Measurements from ENCODE around the gene C11orf24.
"Not testable (repeated sequence)": the region's sequence is repeated elsewhere in the genome, so short reads cannot be mapped to it uniquely, and the experiment has no call there.

Gene C11orf24

DNA sequence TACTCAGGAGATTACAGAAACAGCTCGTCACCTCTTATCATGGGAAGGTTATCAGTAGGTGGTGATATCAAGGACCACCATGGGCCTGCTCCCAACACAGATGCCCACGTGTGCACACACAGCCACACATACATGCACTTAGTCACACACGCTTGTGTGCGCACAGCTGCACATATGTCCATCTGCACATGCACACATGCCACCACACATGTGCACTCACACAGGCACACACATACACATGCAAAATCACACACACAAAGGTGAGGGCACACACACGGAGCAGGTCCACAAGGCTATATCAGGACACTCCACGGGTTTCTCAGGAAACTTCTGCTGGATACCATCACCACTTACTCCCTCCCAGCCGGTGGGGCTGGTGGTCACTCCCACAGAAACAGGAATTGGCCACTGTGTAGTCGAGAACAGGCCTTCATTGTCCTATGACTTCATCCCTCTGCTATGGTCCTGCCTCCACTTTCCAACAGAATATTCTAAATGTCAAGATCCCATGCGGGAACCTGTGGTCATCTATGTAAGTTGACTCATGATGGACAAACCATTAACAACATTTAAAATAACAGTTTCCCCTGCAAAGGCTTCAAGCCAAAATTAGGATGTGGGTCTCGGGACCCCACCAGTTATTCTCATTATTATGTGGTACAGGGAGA, 2.2 kb downstream of the C11orf24 start:
- no peak for FAIRE-seq

DNA sequence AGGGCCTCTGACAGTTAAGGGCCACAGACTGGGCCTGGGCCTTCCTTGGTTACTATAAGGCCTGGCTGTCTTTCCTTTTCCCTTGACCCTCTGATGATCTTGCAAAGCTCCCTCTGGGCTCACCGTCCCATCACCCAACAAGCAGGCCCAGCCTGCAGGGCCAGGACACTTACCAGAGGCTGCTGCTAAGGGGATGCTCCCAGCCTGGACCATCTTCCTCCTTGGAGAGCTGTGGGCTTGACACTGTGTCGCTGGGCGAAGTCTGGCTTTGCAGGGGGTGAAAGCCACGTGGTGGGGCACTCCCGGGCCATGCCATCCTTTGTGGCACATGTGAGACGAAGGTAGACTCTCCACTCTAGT, 3.9 kb downstream of the C11orf24 start:
- FAIRE-seq: no peak

DNA sequence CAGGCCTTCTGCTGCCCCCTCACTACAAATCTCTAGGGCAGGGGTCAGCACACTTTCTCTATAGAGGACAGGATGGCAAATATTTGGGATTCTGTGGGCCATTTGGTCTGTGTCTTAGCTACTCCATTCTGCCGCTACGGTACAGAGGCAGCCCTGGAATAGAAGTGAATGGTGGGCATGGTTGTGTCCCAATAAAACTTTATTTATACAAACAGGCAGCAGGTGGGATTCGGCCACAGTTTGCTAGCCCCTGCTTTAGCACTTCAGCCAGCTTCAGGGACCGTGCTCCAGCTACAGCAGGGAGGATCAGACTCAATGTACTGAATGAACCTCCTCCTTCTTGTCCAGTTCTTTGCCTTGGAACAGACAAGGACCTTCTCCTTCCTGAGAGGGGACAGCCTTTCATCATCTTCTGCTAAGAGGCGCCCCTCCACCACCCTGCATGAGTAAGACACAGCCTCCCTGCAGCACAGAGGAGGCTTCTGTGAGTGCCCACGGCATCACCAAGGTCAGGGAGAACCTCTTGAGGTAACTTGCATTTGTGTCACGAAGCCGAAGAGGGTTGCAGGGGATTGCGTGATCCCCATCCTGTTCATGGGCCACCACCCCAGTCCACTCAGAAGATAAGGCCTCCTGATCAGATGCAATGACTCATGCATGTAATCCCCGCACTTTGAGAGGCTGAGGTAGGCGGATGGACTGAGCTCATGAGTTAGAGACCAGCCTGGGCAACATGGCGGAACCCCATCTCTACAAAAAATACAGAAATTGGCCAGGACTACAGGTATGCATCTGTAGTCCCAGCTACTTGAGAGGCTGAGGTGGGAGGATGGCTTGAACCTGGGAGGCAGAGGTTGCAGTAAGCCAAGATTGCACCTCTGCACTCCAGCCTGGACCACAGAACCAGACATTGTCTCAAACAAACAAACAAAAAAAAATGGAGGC, 4.6 kb downstream of the C11orf24 start:
- FAIRE-seq: no peak

DNA sequence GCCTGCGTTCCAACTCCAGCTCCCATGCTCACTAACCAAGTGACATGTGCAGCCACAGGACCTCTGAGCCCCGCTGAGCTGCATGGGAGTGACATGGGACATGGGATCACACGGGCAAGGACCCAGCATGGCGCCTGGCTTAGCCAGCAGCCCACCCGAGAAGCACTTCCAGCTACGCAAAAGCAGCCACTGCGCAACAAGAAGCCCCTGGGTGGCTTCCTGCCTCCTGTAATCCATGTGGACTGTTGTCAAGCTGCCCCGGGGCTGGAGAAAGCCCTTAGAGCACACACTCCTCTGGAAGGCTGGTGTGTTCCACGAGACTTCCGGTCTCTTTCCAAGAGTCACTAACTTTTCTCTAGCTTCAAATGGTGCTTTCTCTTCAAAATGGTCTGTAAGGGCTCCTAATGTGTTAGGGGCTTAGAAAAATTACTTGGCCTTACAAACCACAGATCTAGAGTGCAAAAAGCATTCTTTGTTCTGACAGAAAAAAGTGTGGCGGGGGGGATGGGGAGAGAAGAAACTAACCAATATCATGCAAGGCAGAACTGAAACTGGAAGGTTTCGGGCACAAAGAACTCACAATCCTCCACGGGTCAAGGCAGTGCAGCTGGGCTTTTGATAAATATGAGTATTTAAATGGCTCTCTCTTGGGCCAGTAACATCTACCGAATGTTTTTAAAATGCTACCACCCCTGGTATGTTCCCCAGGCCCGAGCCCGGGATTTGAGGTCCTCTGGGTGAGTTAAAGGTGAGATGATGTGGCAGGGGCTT, 5.5 kb downstream of the C11orf24 start:
- no peak for FAIRE-seq

DNA sequence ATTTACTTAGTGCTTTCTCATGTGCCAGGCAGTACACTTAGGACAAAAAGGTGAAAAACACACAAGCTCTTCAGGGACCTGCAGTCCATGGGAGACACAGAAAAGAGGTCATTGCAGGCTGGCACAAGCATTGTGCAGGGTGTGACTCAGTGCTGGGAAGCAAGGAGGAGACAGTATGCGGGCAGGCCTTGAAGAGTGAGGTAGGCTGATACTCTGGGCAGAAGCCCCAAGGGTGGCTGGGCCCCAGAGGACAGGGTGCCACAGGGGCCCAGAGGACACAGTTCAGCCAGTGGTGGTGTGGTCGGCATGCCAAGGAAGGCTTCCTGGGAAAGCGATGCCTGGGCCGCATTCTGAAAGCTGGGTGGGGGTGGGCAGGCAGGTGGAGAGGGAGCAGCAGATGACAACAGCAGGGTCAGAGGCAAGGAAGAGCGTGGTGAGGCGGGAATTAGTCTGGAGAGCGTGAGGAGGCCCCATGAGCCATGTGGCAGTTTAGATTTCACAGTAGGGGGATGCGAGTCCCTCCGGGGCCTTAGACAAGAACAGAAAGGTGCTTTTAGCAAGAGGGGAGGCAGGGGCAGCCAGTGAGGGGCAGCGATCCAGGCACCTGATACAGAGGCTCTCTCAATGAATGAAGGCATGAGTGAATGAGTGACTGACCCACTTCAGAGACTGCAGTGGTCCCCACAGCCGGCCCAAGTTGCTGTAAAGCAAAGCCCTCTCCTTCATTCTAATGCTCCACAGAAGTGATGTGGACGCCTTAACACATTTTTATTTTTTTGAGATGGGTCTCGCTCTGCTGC, 6.8 kb downstream of the C11orf24 start:
- FAIRE-seq: no peak

DNA sequence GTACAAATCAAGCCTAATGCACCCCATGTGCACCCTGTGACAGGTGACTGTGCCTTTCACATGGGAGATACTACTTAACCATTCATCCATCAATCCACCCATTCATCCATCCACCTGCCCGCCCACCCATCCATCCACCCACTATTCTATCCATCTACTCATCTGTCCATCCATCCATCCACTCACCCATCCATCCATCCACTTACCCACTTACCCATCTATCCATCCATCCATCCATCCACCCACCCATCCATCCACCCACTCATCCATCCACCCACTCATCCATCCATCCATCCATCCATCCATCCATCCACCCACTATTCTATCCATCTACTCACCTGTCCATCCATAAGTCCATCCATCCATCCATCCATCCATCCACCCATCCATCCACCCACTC, 7.5 kb downstream of the C11orf24 start:
- FAIRE-seq: no peak

DNA sequence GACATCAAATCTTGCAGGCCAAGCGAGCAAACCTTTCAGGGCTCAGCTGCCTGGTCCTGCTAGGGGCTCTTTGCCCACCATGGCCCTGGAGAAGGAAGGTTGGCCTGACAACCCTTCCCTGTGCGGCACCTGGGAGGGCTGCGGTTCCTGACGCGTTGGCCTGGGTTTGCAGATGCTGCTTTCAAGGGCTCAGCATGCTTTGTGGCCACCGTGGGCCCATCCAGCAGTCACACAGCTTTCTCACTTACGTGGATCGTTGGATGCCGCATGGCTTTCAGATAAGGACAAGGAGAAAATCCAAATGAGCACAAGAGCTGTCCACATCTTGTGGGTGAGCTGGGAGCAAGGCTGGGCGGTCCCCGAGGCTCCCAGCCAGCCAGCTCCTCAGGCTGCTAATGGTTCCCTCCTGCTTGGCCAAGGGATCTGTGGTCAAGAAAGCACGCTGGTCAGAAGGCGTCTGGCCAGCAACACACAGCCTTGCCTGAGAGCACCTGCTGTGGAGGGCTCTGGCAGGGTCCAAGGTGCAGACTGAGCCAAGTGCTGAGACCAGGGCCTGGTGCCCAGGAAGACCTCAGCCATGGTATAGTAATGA, 8.2 kb downstream of the C11orf24 start:
- FAIRE-seq: no peak

DNA sequence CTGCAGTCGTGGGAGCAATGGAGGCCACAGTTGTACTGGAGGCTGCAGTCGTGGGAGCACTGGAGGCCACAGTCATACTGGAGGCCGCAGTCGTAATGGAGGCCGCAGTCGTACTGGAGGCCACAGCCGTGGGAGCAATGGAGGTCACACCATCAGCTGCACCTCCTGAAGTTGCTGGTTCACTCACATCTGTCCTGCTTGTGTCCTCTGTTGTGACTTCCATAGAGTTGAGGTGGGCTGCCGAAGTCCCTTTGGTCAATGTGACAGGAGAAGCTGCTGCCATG, 9.3 kb downstream of the C11orf24 start:
- no peak for FAIRE-seq

DNA sequence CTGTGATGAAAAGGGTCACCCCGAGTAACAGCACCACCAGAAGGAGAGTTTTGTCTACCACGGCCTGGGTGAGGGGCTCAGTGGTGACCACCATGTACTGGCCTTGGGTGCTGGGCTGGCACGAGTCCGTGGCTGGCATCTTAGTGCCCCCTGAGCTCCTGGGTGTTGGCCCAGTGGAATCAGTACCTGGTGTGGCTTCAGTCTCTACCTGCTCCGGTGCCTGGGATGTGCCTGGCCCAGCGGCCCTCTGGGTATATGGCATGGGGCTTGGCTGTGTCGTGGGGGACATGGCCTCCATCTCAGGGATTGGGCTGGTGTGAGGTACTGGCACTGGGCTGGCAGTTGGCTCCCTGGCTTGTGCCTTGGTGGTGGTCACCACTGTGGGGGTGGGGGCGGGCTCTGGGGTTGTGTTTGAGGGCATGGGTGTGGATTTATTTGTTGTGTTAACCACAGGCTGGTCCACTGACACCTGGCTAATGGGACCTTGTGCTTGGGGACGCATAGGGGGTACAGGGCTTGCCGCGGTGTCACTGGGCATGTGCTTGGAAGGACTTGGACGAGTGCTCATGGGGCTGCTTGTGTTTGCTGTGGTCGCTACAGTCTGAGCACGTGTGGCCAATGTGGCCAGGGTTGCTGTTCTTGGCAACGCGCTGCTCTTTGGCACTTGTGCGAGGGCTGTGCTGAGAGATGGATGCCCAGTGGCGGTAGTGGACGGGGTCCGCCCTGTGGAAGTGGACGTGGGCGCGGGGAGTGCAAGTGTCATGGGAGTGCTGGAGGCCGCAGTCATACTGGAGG, 9.8 kb downstream of the C11orf24 start:
- FAIRE-seq: no peak

DNA sequence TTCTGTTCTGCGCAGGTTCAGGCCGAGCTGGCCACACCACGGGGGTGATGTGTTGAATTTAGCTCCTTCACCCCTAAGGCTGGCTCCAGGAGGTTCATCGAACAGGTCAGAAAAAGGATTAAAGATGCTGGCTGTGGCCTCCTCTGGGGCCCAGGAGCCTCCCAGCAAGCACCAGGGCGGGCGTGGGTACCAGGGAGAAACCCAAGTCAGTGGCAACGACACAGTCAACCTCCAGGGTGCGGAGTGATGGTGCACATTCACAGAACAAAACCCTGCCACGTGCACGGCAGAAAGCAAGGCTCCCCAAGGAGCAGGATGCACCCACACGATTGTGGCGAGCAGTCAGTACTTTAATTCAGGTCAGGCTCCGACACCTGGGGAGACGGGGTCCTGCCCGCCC, 10.8 kb downstream of the C11orf24 start:
- FAIRE-seq: no peak

DNA sequence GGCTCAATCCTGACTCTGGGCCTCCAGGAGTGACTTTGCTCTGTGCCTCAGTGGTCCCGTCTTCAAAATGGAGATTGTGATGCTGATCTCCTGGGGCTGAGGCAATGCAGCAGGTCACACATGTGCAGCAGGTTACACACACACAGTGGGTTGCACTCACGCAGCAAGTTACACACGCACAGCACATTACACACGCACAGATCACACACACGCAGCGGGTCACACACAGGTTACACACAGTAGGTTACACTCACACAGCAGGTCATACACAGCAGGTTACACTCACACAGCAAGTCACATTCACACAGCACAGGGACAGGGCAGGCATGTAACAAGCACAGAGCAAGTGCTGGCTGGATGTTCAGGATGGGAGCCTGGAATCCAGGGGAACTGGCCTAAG, 11.3 kb downstream of the C11orf24 start:
- FAIRE-seq: no peak

DNA sequence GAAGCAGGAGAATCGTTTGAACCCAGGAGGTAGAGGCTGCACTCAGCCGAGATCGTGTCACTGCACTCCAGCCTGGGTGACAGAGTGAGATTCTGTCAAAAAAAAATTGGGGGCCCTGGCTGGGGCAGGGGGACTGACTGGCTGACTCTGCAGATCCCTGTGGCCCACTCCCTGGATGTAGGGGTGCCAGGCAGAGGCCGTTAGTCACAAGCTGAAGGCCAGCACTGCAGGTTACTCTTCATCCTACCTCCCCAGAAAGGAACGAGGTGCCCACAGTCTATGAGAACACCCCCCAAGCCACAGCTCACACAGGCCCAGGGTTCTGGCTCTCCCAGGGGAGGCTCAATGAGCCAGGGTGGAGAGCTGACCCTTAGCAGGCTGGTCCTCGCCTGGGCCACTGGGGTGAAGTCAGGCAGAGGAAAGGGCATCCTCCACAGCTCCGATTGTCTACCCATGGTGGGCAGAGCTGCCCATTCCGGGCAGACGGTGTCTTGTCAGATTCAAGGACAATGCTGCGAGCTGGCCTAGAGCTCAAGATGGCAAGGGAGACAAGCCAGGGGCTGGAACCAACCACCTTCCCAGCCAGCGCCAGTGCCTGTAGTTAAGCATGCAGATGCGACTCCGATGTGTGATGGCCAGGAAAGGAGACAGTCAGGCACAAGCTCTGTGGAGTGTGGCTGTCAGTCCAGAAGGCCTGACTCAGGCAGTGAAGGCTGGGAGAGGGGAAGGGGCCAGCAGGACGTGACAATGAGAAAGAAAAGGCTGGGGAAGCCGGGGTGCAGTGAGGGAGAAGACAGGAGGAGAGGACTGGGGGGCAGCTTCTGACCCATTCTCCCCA, 12.4 kb downstream of the C11orf24 start:
- FAIRE-seq: no peak

DNA sequence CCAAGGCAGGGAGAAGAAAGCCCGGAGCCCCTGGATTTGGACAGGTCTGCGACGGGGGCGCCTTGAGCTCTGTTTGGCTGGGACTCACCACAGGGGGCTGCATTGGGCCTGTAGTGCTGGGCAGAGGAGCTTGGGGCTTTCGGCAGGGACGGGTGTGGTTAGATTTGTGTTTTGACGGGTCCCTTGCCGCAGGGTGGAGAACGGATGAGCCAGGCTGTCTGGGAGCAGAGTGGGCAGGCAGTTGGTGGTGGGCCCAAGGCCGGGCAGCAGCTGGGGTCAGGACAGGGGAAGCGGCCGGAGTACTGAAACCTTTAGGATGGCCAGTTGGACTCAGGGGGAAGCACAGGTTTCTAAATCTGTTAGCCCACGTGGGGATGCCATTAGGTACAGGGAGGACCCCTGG, 13.4 kb downstream of the C11orf24 start:
- FAIRE-seq: no peak

DNA sequence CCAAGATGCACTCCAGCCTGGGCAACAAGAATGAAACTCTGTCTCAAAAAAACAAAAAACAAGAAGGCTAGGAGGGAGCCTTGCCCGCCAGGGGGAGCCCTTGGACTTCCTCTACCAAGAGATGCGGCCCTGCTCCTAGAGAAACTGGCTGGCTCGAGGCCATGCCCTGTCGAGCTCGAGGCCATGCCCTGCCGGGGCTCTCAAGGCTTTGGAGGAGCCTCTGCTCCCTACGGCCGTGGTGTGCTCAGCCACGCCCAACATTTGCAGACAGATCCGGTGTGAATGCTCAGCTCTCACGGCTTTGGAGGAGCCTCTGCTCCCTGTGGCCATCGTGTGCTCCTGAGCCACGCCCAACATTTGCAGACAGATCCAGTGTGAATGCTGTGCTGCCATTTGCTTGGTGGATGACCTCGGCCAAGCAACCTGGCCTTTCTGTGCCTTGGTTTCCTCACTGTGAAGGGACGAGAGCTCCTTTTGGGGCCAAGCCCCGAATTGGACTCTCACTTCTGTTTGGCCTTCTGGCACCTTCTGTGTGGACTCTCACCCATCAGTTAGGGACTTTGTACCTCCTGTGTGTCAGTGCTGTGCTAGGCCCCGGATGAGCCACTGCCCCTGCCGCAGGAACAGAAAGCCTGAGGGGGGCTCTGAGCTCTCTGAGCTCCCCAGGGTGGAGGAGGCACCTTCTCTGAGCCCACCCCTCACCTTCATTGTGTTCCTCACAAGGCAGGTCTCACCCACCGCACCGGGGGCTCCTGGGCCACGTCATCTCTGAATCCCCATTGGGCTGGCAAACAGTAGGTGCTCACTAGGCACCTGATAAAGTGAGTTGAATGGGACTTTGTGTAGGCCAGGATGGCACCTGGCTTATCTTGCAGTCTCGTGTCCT, 14.1 kb downstream of the C11orf24 start:
- FAIRE-seq: peak; percentile 66

DNA sequence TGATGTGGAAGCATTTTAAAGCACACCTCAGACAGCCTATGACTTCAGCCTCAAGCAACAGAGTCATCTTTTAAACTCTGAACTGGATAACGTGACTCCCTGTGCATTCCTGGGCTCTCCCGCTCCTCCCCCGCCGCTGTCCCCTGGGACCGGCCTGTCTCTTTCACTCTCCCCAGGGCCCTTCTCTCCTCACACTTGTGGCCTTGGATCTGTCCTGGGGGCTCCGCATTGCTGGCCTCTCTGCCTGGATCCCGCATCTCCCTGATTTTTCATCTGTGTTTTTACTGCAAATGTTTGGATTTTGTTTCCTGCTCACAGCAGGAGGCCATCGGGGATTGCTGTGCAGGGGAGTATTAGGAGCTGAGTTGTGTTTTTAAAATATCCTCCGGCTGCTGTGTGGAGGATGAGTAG, 15.4 kb downstream of the C11orf24 start:
- no peak for FAIRE-seq

DNA sequence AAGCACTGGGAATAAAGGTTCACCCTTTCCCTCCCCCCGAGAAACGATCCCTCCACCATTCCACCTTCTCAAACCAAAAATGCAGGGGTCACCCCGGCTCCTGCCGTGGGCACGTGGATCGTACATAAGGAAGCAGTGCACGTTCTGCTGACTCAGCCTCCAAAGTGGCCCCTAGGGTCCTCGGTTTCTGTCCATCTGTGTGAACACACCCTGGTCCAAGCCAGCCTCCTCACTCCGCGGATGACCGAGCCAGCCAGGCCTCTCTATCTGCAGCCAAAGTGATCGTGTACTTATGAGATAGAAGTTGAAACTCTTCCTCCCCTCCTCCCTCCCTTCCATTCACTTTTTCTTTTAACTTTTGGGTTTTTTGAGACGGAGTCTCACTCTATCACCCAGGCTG, 16.2 kb downstream of the C11orf24 start:
- FAIRE-seq: no peak

DNA sequence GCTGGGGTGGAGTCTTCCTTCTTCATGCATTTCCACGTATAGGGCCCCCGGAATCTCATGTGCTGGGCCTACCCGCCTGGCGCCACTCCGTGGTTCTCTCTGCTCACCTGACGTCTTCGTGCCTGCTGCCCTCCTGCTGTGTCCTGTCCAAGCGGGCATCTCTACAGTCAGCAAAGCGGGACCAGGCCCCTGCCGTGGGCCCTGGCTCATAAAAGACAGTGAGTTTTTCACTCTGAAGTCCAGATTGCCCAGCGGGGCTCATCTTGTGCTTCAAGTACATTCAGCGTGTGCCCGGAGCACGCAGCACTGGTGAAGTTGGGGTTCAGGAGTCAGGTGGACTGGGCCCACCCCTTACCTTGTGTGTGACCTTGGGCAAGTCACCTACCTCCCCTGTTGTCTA, 17.4 kb downstream of the C11orf24 start:
- no peak for FAIRE-seq

DNA sequence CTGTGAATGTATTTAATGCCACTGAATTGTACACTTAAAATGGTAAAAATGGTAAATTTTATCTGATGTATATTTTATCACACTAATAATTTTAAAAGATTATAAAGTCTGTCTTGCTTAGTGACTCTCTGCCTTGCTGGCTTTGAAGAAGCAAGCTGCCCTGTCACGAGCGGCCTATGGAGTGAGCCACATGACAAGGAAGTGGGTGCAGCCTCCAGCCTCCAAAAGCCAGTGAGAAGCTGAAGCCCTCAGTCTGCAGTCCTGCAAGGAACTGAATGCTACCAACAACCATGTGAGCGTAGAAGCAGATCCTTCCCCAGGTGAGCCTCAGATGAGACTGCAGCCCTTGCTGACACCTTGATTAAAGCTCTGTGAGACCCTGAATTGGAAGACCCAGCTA, 20.0 kb downstream of the C11orf24 start:
- no peak for FAIRE-seq

DNA sequence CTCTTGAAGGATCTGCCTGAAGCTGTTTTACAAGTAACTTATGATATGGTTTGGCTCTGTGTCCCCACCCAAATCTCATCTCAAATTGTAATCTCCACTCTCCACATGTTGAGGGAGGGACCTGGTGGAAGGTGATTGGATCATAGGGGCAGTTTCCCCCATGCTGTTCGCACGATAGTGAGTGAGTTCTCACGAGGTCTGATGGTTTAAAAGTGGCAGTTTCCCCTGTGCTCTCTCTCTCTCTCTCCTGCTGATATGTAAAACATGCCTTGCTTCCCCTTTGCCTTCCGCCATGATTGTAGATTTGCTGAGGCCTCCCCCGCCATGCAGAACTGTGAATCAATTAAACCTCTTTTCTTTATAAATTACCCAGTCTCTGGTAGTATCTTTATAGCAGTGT, 26.9 kb downstream of the C11orf24 start:
- not testable (repeated sequence) for FAIRE-seq

DNA sequence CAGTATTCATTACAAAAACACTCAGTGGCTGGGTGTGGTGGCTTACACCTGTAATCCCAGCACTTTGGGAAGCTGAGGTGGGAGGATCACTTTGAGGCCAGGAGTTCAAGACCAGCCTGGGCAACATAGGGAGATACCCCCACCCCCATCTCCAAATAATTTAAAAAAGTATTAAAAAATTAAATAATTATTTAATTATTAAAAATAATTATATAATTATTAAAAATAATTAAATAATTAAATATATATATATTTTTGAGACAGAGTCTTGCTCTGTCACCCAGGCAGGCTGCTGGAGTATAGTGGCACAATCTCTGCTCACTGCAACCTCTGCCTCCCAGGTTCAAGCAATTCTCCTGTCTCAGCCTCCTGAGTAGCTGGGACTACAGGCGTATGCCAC, 27.9 kb downstream of the C11orf24 start:
- not testable (repeated sequence) for FAIRE-seq
